Mesothelial cell of epicardium (in vitro differentiated cells): ENCODE data around the gene SPATA25. TPM values are rescaled to one million over a fixed set of nuclear protein-coding genes. Genes with fewer than 3 reads are reported as not detected.
A peak's percentile ranks its signal among the peaks of the same experiment; 100 is the strongest.

Experiments used
- DNase-seq, 2 experiments: peaks; one replicate each; pipeline ENCODE4 v3.0.0; 2021; ENCODE audit warnings: low spot score in 2 of 2; ENCODE audit not compliant: unreplicated experiment in 2 of 2
- H3K27ac Mint-ChIP-seq: 2 replicates; pipeline ENCODE4 v1.8.0; 2021; ENCODE audit warnings: mixed read lengths
- H3K27me3 Mint-ChIP-seq: 2 replicates; pipeline ENCODE4 v1.8.0; 2021; ENCODE audit warnings: low read depth, mixed read lengths
- H3K36me3 Mint-ChIP-seq: 2 replicates; pipeline ENCODE4 v1.8.0; 2021; ENCODE audit warnings: mixed read lengths
- H3K4me1 Mint-ChIP-seq: 2 replicates; pipeline ENCODE4 v1.8.0; 2021; ENCODE audit warnings: mixed read lengths
- H3K4me3 Mint-ChIP-seq: 2 replicates; pipeline ENCODE4 v1.8.0; 2021; ENCODE audit warnings: mild to moderate bottlenecking, moderate library complexity, mixed read lengths
- H3K9me3 Mint-ChIP-seq: 2 replicates; pipeline ENCODE4 v1.8.0; 2021; ENCODE audit warnings: mixed read lengths
- CTCF ChIP-seq: fragments of 200-600 bp; sonication (generic); IDR thresholded peaks from one replicate; pipeline ENCODE4 v1.5.0; 2021; ENCODE audit warnings: antibody characterized with exemption; ENCODE audit not compliant: unreplicated experiment
- total RNA-seq: library from RNA; stranded (reverse); gene quantifications from 3 replicates; pipeline ENCODE4 v1.2.1, GENCODE V29; 2021

Gene SPATA25
- total RNA-seq, 1 donor from 2014 or later: 3.2 TPM

DNA sequence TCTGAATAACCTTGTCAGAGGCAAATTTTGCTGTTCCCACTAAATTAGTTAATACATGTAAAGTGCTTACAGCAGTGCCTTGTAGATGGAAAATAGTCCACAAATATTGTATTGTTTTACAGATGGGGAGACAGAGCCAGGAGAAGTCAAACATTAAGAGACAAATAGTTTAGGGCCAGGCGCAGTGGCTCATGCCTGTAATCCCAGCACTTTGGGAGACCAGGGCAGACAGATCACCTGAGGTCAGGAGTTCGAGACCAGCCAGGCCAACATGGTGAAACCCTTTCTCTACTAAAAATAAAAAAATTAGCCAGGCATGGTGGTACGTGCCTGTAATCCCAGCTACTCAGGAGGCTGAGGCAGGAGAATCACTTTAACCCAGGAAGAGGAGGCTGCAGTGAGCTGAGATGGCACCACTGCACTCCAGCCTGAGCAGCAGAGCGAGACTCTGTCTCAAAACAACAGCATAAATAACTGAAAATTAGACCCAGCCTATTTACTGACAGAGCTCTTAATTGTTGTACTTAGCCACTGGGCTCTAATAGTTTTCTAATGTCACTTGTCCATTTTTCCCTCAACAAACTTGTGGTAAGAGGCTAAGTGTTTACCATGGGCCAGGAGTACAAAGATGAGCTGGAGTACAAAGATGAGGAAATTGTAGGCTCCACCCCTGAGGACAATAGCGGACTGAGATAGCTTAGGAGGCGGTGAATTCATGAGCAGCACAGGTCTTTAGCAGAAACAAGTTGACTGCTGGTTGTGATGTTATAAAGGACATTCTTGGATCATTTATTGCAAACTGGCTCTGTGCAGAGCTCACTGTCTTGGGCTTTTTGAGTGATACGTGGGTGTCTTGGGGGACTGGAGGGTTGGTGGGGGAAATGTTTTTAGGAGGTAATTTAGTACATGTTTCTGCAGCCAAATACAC lies 23.6 kb downstream of the SPATA25 start:
- H3K4me3 Mint-ChIP-seq: no peak overlapping the region
- H3K27ac Mint-ChIP-seq: no peak overlapping the region
- TF ChIP-seq CTCF: no peak
- no peak for DNase-seq
- no peaks in the 10 kb centered on the region for H3K9me3 Mint-ChIP-seq
- peaks cover 10% of the 10 kb centered on the region for H3K4me1 Mint-ChIP-seq
- H3K36me3 Mint-ChIP-seq: no peaks in the 10 kb centered on the region
- H3K27me3 Mint-ChIP-seq: no peaks in the 10 kb centered on the region

GRCh38 chr20:45861221-45862075 lies 26.0 kb downstream of the SPATA25 start:
- Mint-ChIP-seq H3K27me3 (no peaks in the 10 kb centered on the region), H3K4me1 (peaks cover 28% of the 10 kb centered on the region), H3K9me3 (no peaks in the 10 kb centered on the region), H3K36me3 (no peaks in the 10 kb centered on the region), H3K27ac (peak overlapping the region; percentile 43), H3K4me3 (no peak overlapping the region)
- TF ChIP-seq CTCF: no peak
- no peak for DNase-seq

- Mint-ChIP-seq H3K27me3 (no peaks in the 10 kb centered on the region), H3K9me3 (no peaks in the 10 kb centered on the region)
Measured at GRCh38 chr20:45860560-45861220, 26.7 kb downstream of the SPATA25 start.

DNA sequence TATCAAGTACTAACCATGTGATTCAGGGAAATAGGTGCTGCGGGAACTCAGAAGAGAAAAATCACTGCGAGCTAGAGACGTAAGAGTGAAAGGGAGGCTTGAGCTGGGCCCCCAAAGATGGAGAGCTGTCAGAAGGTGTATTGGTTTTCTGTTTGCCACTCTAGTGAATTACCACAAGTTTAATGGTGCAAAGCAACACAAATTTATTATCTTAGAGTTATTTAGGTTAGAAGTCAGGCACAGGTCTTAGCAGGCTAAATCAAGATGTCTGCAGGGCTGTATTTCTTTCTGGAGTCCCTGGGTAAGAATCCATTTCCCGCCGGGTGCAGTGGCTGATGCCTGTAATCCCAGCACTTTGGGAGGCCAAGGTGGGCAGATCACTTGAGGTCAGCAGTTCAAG lies 27.5 kb downstream of the SPATA25 start:
- no peaks in the 10 kb centered on the region for H3K9me3 Mint-ChIP-seq
- no peak overlapping the region for H3K27ac Mint-ChIP-seq
- no peaks in the 10 kb centered on the region for H3K27me3 Mint-ChIP-seq
- no peak overlapping the region for H3K4me3 Mint-ChIP-seq
- no peak for DNase-seq
- TF ChIP-seq CTCF: no peak
- peaks cover 34% of the 10 kb centered on the region for H3K4me1 Mint-ChIP-seq
- H3K36me3 Mint-ChIP-seq: no peaks in the 10 kb centered on the region

More at GRCh38 chr20:45860560-45861220, 26.7 kb downstream of the SPATA25 start:
- Mint-ChIP-seq H3K36me3 (no peaks in the 10 kb centered on the region), H3K4me1 (peaks cover 34% of the 10 kb centered on the region), H3K4me3 (no peak overlapping the region), H3K27ac (no peak overlapping the region)
- TF ChIP-seq CTCF: no peak
- no peak for DNase-seq

DNA sequence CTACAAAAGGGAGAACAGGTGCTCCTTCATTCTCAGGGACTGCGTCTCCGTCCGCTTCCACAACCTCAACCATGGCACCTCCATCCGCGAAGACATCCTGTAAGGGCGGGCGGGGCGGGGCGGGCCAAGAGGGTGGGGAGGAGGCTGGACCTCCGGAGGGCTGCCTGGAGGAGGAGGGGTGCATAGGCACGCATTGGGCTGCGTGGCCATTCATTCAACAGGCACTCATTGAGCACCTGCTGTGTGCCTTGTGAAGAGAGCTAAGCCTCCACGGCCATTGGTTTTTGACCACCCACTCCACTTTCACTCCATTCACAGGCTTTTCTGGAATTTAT lies 29.6 kb downstream of the SPATA25 start:
- Mint-ChIP-seq H3K27ac (peak overlapping the region; percentile 88), H3K4me3 (peak overlapping the region; percentile 93), H3K27me3 (no peaks in the 10 kb centered on the region), H3K4me1 (peaks cover 34% of the 10 kb centered on the region), H3K9me3 (no peaks in the 10 kb centered on the region), H3K36me3 (peaks cover 2% of the 10 kb centered on the region)
- DNase-seq: no peak
- TF ChIP-seq CTCF: no peak
